K562 (cell line): ENCODE data around the gene STEAP1B. TPM values are rescaled to one million over a fixed set of nuclear protein-coding genes. Genes with fewer than 3 reads are reported as not detected.

Experiments
- ATAC-seq: fragments of 200-7000 bp; cut with Tn5 transposase; 3 replicates; pipeline ENCODE4 v1.9.1; 2020; ENCODE audit warnings: moderate library complexity
- BruUV-seq: library from RNA; stranded (reverse); fragments of 400-500 nt; replicated peaks from 2 replicates; lab custom pipeline; 2021; lab: Mats Ljungman, UMichigan
- CTCF ChIA-PET: fragments of 300-600 bp; formaldehyde crosslinking; extraction: SDS; loops from one replicate; lab custom pipeline; 2021; ENCODE audit warnings: low intra/inter-chr PET ratio; lab: Yijun Ruan, JAX
- POLR2A ChIA-PET: fragments of 300-600, 350-650 bp; sonication (Branson Sonifier 250); formaldehyde crosslinking; extraction: SDS; loops from one replicate; lab custom pipeline; 2021; ENCODE audit warnings: antibody characterized with exemption, inconsistent platforms; lab: Yijun Ruan, JAX
- DNase-seq, 4 experiments: peaks; one replicate each; pipeline versions ENCODE4 v3.0.0 to v3.0.0-alpha.2; 2011 to 2018; ENCODE audit warnings: low spot score in 3 of 4, mixed read lengths in 3 of 4; ENCODE audit errors: extremely low read depth in 1 of 4
- FAIRE-seq: peaks from 2 replicates; lab custom pipeline; 2011; peaks lifted over from hg19 to GRCh38; lab: Jason Lieb, UNC
- H2AFZ ChIP-seq: 2 replicates; pipeline ENCODE4 v1.6.0; 2011; ENCODE audit warnings: low read depth, low read length, control low read depth, inconsistent platforms
- H3K27ac ChIP-seq: fragments of 200-600 bp; 3 replicates; pipeline ENCODE4 v1.8.0; 2011; ENCODE audit warnings: low read depth, mild to moderate bottlenecking, control low read depth, inconsistent platforms, low read length, moderate library complexity, mixed read lengths; ENCODE audit errors: extremely low read depth
- H3K27me3 ChIP-seq, 2 experiments: fragments of 300-600 bp in 1 of 2; 2 replicates in 1 of 2; 3 replicates in 1 of 2; pipeline versions ENCODE4 v1.6.0 to v1.8.0; 2011; ENCODE audit warnings: inconsistent platforms in 2 of 2, low read length in 2 of 2, mild to moderate bottlenecking in 1 of 2, mixed read lengths in 1 of 2, moderate library complexity in 1 of 2; ENCODE audit not compliant: control insufficient read depth in 2 of 2, insufficient read depth in 2 of 2
- H3K36me3 ChIP-seq: fragments of 300-600 bp; 3 replicates; pipeline ENCODE4 v1.8.0; 2011; ENCODE audit warnings: mild to moderate bottlenecking, low read length, inconsistent platforms; ENCODE audit not compliant: control insufficient read depth, insufficient read depth
- H3K4me1 ChIP-seq, 2 experiments: fragments of 200-600 bp in 1 of 2; replicated peaks in 1 of 2; 2 replicates in 1 of 2; 3 replicates in 1 of 2; pipeline versions ENCODE4 v1.5.1 to v1.8.0; 2011; ENCODE audit warnings: inconsistent platforms in 2 of 2, low read length in 2 of 2, mild to moderate bottlenecking in 1 of 2, mixed read lengths in 1 of 2, moderate library complexity in 1 of 2; ENCODE audit not compliant: control insufficient read depth in 2 of 2, insufficient read depth in 2 of 2
- H3K4me2 ChIP-seq: 2 replicates; pipeline ENCODE4 v1.6.1; 2011; ENCODE audit warnings: low read length, control low read depth, inconsistent platforms, mixed read lengths; ENCODE audit not compliant: insufficient read depth
- H3K4me3 ChIP-seq: fragments of 200-600 bp; sonication (generic), shearing (Covaris generic); 2 replicates; pipeline ENCODE4 v1.5.1; 2016; ENCODE audit warnings: control low read depth, inconsistent platforms
- H3K79me2 ChIP-seq: fragments of 200-600 bp; 3 replicates; pipeline ENCODE4 v1.8.0; 2011; ENCODE audit warnings: low read length, inconsistent platforms; ENCODE audit not compliant: control insufficient read depth, insufficient read depth
- H3K9ac ChIP-seq, 2 experiments: 2 replicates each; pipeline versions ENCODE4 v1.6.0 to v1.6.1; 2011; ENCODE audit warnings: low read depth in 2 of 2, low read length in 2 of 2, control low read depth in 1 of 2, inconsistent platforms in 1 of 2, mild to moderate bottlenecking in 1 of 2, mixed read lengths in 1 of 2; ENCODE audit not compliant: insufficient read depth in 1 of 2
- H3K9me1 ChIP-seq: one replicate; pipeline ENCODE4 v1.6.0; 2011; ENCODE audit warnings: inconsistent platforms, mild to moderate bottlenecking, low read length, moderate library complexity; ENCODE audit not compliant: control insufficient read depth, insufficient read depth
- H3K9me3 ChIP-seq: replicated peaks from 2 replicates; pipeline ENCODE4 v1.5.1; 2011; ENCODE audit warnings: low read depth, low read length, inconsistent platforms; ENCODE audit not compliant: control insufficient read depth, insufficient read depth
- H4K20me1 ChIP-seq: replicated peaks from 2 replicates; pipeline ENCODE4 v1.6.1; 2011; ENCODE audit warnings: low read length, inconsistent platforms, mixed read lengths; ENCODE audit not compliant: control insufficient read depth, insufficient read depth
- ATF7 ChIP-seq: fragments of 450-650 bp; IDR thresholded peaks from 2 replicates; pipeline ENCODE4 v1.7.1; 2014; ENCODE audit warnings: mild to moderate bottlenecking, moderate library complexity
- BHLHE40 ChIP-seq: IDR thresholded peaks from 2 replicates; pipeline ENCODE4 v1.6.1; 2011; ENCODE audit warnings: low read length, improper control_type of control experiment
- BRD9 ChIP-seq: fragments of 450-650 bp; IDR thresholded peaks from 2 replicates; pipeline ENCODE4 v1.6.1; 2018; ENCODE audit warnings: low read depth; ENCODE audit not compliant: partially characterized antibody
- CBFA2T2 ChIP-seq: fragments of 450-650 bp; conservative IDR thresholded peaks from 2 replicates; pipeline ENCODE4 v1.6.1; 2017; ENCODE audit warnings: mild to moderate bottlenecking
- CTBP1 ChIP-seq: fragments of 450-650 bp; IDR thresholded peaks from 2 replicates; pipeline ENCODE4 v1.6.1; 2016; ENCODE audit warnings: borderline replicate concordance
- ESRRA ChIP-seq: fragments of 450-650 bp; IDR thresholded peaks from 2 replicates; pipeline ENCODE4 v1.6.1; 2014; ENCODE audit warnings: low read depth, mild to moderate bottlenecking, moderate library complexity, borderline replicate concordance
- ETV5 ChIP-seq: sonication (generic); formaldehyde crosslinking; IDR thresholded peaks from 2 replicates; pipeline ENCODE4 v1.4.0; 2020; ENCODE audit warnings: low read depth, mild to moderate bottlenecking, missing genetic modification reagents
- JUND ChIP-seq, 2 experiments: IDR thresholded peaks; 2 replicates in 1 of 2; 3 replicates in 1 of 2; pipeline ENCODE4 v1.6.1; 2011; ENCODE audit warnings: borderline replicate concordance in 2 of 2, low read depth in 2 of 2, low read length in 2 of 2, improper control_type of control experiment in 1 of 2, missing biosample characterization in 1 of 2, missing genetic modification characterization in 1 of 2, missing genetic modification reagents in 1 of 2
- POLR2B ChIP-seq: fragments of 450-650 bp; IDR thresholded peaks from 2 replicates; pipeline ENCODE4 v1.6.1; 2018; ENCODE audit warnings: low read depth; ENCODE audit not compliant: partially characterized antibody
- RAD51 ChIP-seq: fragments of 450-650 bp; IDR thresholded peaks from 2 replicates; pipeline ENCODE4 v1.7.1; 2016; ENCODE audit warnings: low read depth, mild to moderate bottlenecking, borderline replicate concordance
- SIN3B ChIP-seq: fragments of 450-650 bp; IDR thresholded peaks from 2 replicates; pipeline ENCODE4 v1.6.1; 2017; ENCODE audit warnings: low read depth, mild to moderate bottlenecking, moderate library complexity
- SOX6 ChIP-seq: fragments of 450-650 bp; IDR thresholded peaks from 2 replicates; pipeline ENCODE4 v1.6.1; 2014; ENCODE audit warnings: mild to moderate bottlenecking
- TEAD4 ChIP-seq, 2 experiments: sonication (generic) in 1 of 2; formaldehyde crosslinking in 1 of 2; IDR thresholded peaks; 2 replicates each; pipeline versions ENCODE4 v1.6.1 to v1.8.0; 2012 to 2022; ENCODE audit warnings: borderline replicate concordance in 1 of 2, inconsistent platforms in 1 of 2, low read length in 1 of 2, mild to moderate bottlenecking in 1 of 2, missing genetic modification reagents in 1 of 2
- ZNF175 ChIP-seq: fragments of 200-800 bp; sonication (Bioruptor generic); IDR thresholded peaks from 2 replicates; pipeline ENCODE4 v1.6.1; 2016; ENCODE audit warnings: low read depth, mild to moderate bottlenecking, missing genetic modification characterization, missing compliant biosample characterization
- ZNF311 ChIP-seq: fragments of 250-450 bp; sonication (Bioruptor Pico); IDR thresholded peaks from 2 replicates; pipeline ENCODE4 v1.4.0; 2020; ENCODE audit warnings: mild to moderate bottlenecking, moderate library complexity
- WGBS: fragments of 100-300 bp; shearing (Covaris generic); methylation state at CpG from one replicate; pipeline ENCODE4 v1.1.6; 2016; ENCODE audit warnings: low coverage, mixed read lengths; ENCODE audit not compliant: insufficient coverage; ENCODE audit errors: missing lambda C conversion rate; 5-methylcytosine and 5-hydroxymethylcytosine counted together
- in situ Hi-C: fragments of 300-500 bp; cut with MboI; formaldehyde crosslinking; loops from 4 replicates; pipeline ENCODE4 v1.15.0; 2018; ENCODE audit warnings: inconsistent platforms, mixed read lengths
- intact Hi-C: fragments of 100-400 bp; cut with micrococcal nuclease; formaldehyde crosslinking; loops from 2 replicates; pipeline ENCODE4 v1.14.2; 2022
- polyA plus RNA-seq, 8 experiments: library from polyadenylated mRNA; depleted of rRNA in 4 of 8; stranded (reverse) in 5 of 8; unstranded in 3 of 8; fragments of >200 nt; fragmentation: Nextera tagmentation in 2 of 8; fragmentation: Illumina TruSeq in 1 of 8; extraction: Ambion mirVana in 2 of 8; extraction: Trizol in 1 of 8; gene quantifications; 2 replicates each; pipeline versions ENCODE4 v1.2.1 to v1.2.3, GENCODE V29; 2011 to 2014; ENCODE audit warnings: inconsistent platforms in 1 of 8, missing spikeins in 1 of 8
- total RNA-seq, 7 experiments: library from RNA; depleted of rRNA in 6 of 7; stranded (reverse); fragments of >200 nt in 6 of 7; fragmentation: Illumina TruSeq in 2 of 7; extraction: Trizol in 2 of 7; gene quantifications; 2 replicates each; pipeline versions ENCODE4 v1.2.1 to v1.2.3, GENCODE V29; 2011 to 2021; ENCODE audit warnings: low replicate concordance in 1 of 7
- TF ChIP-seq, protein P1 (sequence below), 2 experiments: fragments of 450-650 bp; conservative IDR thresholded peaks; 2 replicates each; pipeline ENCODE4 v1.6.1; 2017; ENCODE audit warnings: mild to moderate bottlenecking in 2 of 2, moderate library complexity in 2 of 2
- TF ChIP-seq, protein P2 (sequence below): fragments of 450-650 bp; formaldehyde crosslinking; IDR thresholded peaks from 2 replicates; pipeline ENCODE4 v1.4.0; 2020; ENCODE audit warnings: mild to moderate bottlenecking
- TF ChIP-seq, protein P3 (sequence below): fragments of 250-450 bp; sonication (Bioruptor Pico); IDR thresholded peaks from 2 replicates; pipeline ENCODE4 v1.6.1; 2021; ENCODE audit warnings: mild to moderate bottlenecking

The STEAP1B gene
- total and polyA plus RNA-seq, 9 of the 15 experiments (the other 6 are each of a cell fraction or from before 2014, with no cell fraction given), result 20.0 to 38.5 (median 30.6) TPM

DNA sequence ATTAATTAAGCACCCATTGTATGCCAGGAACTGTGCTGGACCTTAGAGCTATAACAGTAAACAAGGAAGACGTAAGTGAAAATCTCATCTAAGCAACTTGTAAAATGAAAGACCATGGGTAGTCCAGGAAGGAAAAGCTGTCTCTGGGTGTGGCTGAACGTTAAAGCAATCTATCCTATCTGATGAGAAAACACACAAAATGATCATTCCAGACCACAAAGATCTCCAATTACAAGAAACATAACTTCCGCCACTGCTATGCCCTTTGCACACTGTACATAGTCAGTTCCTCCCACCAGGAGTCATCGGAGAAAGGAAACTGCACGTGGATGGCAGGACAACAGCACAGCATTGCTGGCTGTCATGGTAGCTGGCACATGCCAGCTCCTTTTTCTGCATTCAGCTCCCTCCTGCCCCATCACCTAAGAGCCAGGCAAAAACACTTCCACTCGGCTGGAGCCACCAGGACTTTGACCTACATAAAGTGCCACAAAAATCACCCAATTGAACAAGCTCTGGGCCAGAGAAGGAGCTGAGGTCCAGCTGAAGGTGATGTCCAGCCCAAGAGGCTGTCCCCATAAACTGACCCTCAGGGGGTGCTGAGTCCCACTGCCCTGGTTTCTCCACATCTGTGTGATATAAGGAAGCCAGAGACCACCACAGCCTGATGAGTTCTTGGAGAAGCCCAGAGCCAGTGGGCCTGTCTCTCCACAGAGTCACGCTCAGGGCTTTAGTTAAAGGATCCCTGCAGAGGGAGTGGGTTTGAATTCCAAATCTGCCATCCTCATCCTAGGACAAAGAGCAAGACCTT, 56.4 kb downstream of the STEAP1B start:
- H3K4me2 ChIP-seq, result no peak overlapping the region
- no peaks in the 10 kb centered on the region for H4K20me1 ChIP-seq
- H3K9me3 ChIP-seq, result no peaks in the 10 kb centered on the region
- WGBS, result 15% methylated on average over 7 of the region's 7 CpGs
- peaks cover 18 to 25% of the 10 kb centered on the region in 2 experiments for H3K4me1 ChIP-seq
- no peak overlapping the region; a peak in 1 of 4 replicates for H3K9ac ChIP-seq
- H2AFZ ChIP-seq, result no peak overlapping the region; the same call in 1 of the 2 replicates
- ATAC-seq (peak; percentile 80), DNase-seq (peak in 2 of 4 experiments; percentile 42 to 54), FAIRE-seq (peak; percentile 19)
- in situ Hi-C loops (no loop called here), intact Hi-C loops (no loop called here)
- no peaks in the 10 kb centered on the region for H3K79me2 ChIP-seq
- BruUV-seq, result no TSS peak
- CTCF ChIA-PET, result no interaction called here
- no peak overlapping the region for H3K4me3 ChIP-seq
- POLR2A ChIA-PET, result interaction anchor here (0.7 to 0.9 kb wide), 3 partner anchors 9 to 1799 kb away, joined by 3 to 4 read pairs (median 3); no protein-coding TSS in a partner anchor
- H3K27me3 ChIP-seq, result no peaks in the 10 kb centered on the region
- H3K27ac ChIP-seq, result peak overlapping the region; percentile 17; the same call in 1 of the 3 replicates
- peaks cover 5% of the 10 kb centered on the region for H3K9me1 ChIP-seq
- no peaks in the 10 kb centered on the region; the same call in 2 of the 3 replicates for H3K36me3 ChIP-seq
- TF ChIP-seq SOX6, result peak; percentile 67; the same call in 1 of the 2 replicates
- TF ChIP-seq, protein P1, sequence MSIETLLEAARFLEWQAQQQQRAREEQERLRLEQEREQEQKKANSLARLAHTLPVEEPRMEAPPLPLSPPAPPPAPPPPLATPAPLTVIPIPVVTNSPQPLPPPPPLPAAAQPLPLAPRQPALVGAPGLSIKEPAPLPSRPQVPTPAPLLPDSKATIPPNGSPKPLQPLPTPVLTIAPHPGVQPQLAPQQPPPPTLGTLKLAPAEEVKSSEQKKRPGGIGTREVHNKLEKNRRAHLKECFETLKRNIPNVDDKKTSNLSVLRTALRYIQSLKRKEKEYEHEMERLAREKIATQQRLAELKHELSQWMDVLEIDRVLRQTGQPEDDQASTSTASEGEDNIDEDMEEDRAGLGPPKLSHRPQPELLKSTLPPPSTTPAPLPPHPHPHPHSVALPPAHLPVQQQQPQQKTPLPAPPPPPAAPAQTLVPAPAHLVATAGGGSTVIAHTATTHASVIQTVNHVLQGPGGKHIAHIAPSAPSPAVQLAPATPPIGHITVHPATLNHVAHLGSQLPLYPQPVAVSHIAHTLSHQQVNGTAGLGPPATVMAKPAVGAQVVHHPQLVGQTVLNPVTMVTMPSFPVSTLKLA (conservative IDR thresholded peaks at IDR 0.05), result peak; percentile 70 to 75
- peak; percentile 53; the same call in 1 of the 2 replicates for TF ChIP-seq CTBP1
- TF ChIP-seq BHLHE40, result peak; percentile 85
- TF ChIP-seq JUND (IDR thresholded peaks at IDR 0.05; ENCODE audit: borderline replicate concordance, low read depth, low read length), result peak; percentile 32; the same call in 1 of the 2 replicates
- TF ChIP-seq JUND (tag; IDR thresholded peaks at IDR 0.05; ENCODE audit: borderline replicate concordance, low read depth, low read length), result peak; percentile 58; the same call in 1 of the 3 replicates
- peak; percentile 61; the same call in 1 of the 2 replicates for TF ChIP-seq TEAD4 (IDR thresholded peaks at IDR 0.05; ENCODE audit: low read length)
- TF ChIP-seq TEAD4 (CRISPR knock-in tag; IDR thresholded peaks at IDR 0.05; ENCODE audit: borderline replicate concordance), result no peak
- peak; percentile 73; the same call in 1 of the 2 replicates for TF ChIP-seq ESRRA
- TF ChIP-seq BRD9, result no peak
- peak; percentile 25; the same call in 1 of the 2 replicates for TF ChIP-seq CBFA2T2
- TF ChIP-seq, protein P2, sequence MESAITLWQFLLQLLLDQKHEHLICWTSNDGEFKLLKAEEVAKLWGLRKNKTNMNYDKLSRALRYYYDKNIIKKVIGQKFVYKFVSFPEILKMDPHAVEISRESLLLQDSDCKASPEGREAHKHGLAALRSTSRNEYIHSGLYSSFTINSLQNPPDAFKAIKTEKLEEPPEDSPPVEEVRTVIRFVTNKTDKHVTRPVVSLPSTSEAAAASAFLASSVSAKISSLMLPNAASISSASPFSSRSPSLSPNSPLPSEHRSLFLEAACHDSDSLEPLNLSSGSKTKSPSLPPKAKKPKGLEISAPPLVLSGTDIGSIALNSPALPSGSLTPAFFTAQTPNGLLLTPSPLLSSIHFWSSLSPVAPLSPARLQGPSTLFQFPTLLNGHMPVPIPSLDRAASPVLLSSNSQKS, result no peak
- no peak for TF ChIP-seq SIN3B
- no peak for TF ChIP-seq POLR2B
- peak; percentile 62; the same call in 1 of the 2 replicates for TF ChIP-seq ZNF175 (CRISPR knock-in tag)
- no peak for TF ChIP-seq RAD51
- peak; percentile 40; the same call in 1 of the 2 replicates for TF ChIP-seq ATF7
- peak; percentile 21; the same call in 1 of the 2 replicates for TF ChIP-seq ZNF311 (CRISPR knock-in tag)
- TF ChIP-seq ETV5 (CRISPR knock-in tag), result 0 out of 2 replicates have a peak, but pooled peaks have one; percentile 48
- TF ChIP-seq, protein P3, sequence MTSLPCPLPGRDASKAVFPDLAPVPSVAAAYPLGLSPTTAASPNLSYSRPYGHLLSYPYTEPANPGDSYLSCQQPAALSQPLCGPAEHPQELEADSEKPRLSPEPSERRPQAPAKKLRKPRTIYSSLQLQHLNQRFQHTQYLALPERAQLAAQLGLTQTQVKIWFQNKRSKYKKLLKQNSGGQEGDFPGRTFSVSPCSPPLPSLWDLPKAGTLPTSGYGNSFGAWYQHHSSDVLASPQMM (CRISPR knock-in tag), result no peak
